HG02981 (cell line): ENCODE data around the gene PPIL1.

ENCODE experiments used
- ATAC-seq: cut with Tn5 transposase; IDR thresholded peaks from one replicate; pipeline ENCODE4 v1.9.1; 2021; ENCODE audit warnings: mild to moderate bottlenecking, moderate library complexity; ENCODE audit not compliant: unreplicated experiment

Gene PPIL1

GRCh38 chr6:36888654-36889481 lies 14.3 kb upstream of the PPIL1 start:
- no peak for ATAC-seq

- no peak for ATAC-seq
These were observed 13.6 kb upstream of the PPIL1 start for GRCh38 chr6:36888115-36888643.

GRCh38 chr6:36886950-36887618 lies 12.5 kb upstream of the PPIL1 start:
- no peak for ATAC-seq

- ATAC-seq: peak; percentile 95
These were observed 11.1 kb upstream of the PPIL1 start, which contains the start of gene C6orf89 for GRCh38 chr6:36885461-36886401. Gene C6orf89 (plus strand): TSS chr6:36885952. CDS start chr6:36899445, 13,493 bp downstream.

DNA sequence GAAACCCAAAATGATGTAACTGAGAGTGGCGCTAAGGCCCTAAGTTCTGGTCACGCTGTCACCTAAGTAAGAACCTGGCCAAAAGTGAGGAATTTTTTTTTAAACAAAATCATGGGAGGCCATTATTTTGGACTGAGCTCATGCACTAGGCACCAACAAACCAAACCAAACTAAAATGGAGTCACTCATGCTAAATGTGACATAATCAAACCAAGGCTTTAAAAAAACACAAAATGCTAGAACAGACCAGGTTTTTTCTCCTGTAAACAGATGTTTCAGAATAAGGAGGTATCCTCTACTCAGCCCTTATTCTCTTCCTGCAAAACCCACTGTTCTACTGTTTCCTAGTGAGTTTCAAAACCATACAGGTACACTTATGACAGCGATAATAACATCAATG lies 10.0 kb upstream of the PPIL1 start:
- ATAC-seq: no peak

DNA sequence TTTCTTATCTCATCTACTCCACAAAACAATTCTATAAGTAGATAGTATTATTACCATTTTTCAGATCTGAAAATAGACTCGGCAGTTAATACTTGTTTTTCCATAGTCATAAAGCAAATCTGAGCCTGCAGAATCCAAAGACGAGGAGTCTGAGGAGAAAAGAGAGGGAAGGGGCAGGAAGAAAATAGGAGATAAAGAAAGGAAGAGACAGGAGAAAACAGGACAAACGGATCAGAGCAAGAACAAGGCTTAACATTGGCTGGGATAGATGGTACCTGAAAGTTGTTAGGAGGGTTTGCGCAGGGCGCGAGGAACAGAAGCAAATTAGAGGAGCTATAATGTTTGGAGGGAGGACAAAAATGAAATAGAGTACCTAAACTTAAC lies 639 bp upstream of the PPIL1 start:
- ATAC-seq: no peak

DNA sequence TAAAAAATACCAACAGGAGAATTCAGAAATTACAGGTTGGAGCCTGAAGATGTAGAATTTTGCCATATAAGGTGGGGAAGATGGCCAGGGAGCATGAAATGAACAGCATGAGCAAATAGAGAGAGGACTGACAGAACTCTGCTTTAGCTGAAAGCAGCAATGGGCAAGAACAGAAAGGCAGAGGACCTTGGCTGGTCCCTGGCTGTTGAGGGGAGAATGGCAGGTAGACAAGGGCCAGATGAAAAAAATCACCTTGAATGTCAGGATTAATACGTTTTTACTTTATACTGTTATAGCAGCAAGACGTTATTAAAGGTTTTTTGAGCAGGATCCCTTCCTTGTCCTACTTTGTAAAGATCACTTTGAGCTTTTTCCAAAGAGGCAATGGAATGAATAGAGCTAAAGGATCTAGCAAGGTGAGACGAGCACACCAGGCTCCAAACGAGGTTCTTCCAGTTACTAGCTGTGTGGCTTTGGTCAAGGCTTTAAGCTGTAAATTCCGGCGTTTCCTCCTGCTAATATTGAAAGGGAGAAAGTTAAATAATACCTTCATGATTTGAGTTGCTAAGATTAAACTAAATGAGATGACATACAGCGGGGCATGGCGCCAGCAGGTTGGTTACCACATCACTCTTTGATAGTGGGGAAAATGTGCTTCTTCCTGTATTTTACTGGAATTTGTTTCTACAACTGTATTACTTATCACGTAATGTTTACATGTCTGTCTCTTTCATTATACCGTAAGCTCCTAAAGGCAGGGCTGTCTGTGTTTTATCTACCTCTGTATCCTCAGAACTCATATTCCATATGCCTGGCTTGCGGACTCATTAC lies 776 bp downstream of the PPIL1 start:
- no peak for ATAC-seq

- ATAC-seq: no peak
These were observed 1.5 kb downstream of the PPIL1 start for GRCh38 chr6:36873115-36873514.

DNA sequence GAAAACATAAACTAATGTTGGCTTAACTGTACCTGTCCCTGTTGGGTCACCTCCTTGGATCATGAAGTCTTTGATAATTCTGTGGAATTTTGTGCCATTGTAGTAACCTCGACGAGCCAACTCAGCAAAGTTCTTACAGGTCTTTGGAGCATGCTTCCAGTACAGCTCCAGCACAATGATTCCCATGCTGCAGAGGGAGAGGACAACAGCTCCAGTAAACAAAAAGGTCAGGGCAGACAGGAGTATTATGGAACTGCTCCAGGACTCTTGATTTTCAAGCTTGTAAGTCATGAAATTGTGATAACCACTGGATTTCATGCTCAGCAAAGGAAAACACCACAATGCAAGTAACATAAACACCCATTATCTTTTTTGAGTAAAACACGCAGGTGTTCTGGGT lies 2.9 kb downstream of the PPIL1 start:
- ATAC-seq: no peak

DNA sequence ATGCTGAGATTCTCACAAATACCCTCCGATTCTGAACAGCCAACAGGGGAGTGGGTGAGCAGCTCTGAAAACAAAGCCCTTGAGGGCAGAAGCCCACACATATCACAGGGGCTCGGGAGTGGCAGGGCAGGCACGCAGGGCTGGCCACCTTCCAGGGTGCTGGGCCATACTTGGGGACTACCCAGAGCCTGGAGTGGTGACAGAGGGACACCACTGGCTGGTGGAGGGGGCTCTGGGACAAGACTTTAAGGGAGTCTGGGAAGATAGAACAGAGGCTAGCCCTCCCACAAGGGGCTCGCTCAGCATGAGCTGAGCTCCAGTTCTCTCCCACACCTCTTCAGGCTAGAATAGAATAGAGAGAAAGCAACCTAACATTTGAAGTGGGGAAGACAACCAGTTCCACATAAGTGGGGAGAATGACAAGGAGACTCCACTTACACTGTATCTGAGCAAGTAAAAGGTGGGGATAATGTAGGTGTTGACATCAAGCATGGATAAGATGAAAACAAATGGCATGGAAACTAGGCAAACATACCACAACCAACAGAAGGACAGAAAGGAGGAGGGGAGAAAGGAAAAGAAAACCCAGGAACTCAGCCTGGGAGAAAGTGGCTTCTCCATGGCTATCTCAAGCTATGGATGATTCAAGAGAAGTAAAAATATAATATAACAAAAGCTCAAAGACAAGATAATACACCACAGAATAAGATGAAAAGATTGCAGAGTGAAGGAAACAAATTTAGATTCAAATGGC lies 7.0 kb downstream of the PPIL1 start:
- no peak for ATAC-seq

- ATAC-seq: no peak
These were observed 8.8 kb downstream of the PPIL1 start for GRCh38 chr6:36865835-36866234.

DNA sequence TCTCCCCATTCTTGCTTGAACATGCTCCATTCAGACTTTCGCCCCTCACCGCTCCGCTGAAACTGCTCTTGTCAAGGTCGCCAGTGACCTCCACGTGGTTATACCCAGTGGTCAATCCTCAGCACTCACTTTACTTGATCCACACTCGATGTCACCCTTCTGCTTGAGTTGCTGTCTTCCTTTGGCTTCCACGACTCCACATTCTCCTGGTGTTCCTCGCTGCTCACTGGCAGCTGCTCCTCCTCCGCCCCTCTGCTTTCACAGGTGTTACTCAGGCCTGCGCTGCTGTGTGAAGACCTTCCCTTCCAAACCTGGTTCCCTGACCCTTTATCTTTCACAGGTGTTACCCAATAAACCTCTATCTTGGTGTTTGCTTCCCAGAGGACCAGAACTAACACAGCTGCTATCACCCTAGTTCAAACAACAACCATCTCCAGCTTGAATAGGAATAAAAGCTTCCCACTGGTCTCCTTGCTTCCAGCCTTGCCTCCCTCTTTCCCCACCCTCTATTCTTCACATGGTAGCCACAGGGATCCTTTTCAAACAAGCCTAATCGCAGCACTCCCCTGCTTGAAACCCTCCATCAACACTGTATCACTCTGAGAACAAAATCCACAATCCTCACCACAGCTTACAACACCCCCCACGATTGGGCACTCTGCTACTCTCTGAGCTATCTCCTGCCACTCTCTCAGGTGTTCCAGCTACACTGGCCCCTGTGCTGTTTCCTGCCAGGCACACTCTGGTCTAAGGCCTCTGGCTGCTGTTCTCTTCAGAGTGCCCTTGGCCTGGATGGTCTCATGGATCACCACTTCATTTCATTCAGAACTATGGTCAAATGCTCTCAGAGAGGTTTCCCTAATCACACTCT lies 10.7 kb downstream of the PPIL1 start:
- ATAC-seq: no peak

GRCh38 chr6:36862848-36863382 lies 11.7 kb downstream of the PPIL1 start:
- no peak for ATAC-seq

DNA sequence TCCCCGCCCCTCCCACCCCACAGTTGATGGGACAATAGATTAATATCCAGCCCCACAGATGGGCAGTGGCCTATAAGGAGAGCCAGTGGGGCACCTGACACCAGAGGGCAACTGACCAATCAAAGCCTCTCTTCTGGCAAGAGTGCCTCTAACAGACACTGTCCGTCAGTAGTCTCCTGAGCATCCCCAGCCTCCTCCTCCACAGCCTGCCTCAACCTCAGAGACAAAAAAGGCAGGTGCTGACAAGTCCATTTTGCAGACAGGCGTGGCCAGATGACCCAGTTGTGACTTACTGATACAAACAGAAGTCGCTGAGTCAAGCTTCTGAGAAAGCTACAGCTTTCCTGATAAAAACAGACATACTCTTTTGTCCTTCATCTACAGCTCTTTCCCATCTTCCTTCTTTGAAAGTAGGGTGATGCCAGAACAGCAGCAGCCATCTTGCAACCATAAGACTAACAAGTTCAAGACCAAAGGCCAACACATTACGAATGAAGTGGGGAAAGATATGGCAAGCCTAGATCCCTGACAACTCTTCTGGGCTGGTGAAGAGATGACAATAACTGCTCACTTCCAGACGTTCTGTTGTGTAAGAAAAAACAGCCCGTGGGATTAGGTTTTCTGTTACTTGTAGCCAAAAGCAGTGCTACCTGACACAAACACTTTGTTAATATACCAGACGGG lies 12.3 kb downstream of the PPIL1 start:
- ATAC-seq: no peak

DNA sequence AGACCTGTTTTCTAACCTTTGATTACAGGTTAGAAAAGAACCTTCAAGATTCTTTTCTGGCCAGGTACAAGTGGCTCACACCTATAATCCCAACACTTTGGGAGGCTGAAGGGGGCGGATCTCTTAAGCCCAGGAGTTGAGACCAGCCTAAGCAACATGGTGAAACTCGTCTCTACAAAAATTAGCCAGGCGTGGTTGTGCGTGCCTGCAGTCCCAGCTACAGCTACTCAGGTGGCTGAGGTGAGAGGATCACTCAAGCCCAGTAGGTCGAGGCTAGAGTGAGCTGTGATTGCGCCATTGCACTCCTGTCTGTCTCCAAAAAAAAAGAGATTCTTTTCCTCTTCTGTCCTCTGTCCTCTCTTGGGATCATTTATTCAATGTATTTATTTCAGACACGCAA lies 14.5 kb downstream of the PPIL1 start:
- no peak for ATAC-seq

DNA sequence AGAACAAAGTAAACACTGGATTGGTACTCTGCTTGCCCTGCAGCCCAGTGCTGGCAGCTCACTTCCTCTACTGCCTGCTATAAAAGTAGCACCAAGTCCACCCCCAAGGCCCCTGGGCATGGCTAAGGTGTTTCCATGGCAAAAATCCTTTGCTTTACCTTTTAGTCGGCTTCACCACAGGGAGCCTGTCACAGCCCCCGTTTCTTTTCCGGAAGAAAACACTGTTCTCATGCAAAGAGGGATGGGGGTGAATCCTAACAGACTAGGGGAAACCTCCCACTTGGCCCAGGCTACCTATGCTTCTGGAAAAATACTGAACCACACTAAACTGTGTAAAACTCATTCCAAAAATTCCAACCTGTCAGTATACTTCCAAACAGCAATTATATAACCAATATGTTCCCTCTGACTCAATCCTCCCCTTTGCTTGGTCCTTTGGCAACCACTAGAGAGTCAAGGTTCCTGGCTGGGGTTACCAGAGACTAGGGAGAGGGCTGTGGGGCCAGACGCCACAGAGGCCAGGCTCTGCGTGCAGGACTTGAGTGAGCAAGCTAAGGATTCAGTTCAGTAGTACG lies 16.1 kb downstream of the PPIL1 start:
- no peak for ATAC-seq

DNA sequence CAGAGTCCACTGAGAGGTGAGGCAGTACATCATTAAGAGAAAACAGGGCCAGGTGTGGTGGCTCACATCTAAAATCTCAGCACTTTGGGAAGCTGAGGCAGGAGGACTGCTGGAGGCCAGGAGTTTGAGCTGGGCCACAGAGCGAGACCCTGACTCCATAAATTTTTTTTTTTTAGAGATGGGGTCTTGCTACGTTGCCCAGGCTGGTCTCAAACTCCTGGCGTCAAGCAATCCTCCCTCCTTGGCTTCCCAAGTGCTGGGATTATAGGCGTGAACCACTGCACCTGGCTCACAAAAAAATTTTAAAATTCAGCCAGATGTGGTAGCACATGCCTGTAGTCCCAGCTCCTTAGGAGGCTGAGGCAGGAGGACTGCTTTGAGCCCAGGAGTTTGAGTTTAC lies 17.3 kb downstream of the PPIL1 start:
- ATAC-seq: no peak
